Measurements from ENCODE around the gene GPC5. TPM values are rescaled to one million over a fixed set of nuclear protein-coding genes. Genes with fewer than 3 reads are reported as not detected.

Gene GPC5
- total RNA-seq, 1 experiment from 2014 or later: 0.15 TPM

DNA sequence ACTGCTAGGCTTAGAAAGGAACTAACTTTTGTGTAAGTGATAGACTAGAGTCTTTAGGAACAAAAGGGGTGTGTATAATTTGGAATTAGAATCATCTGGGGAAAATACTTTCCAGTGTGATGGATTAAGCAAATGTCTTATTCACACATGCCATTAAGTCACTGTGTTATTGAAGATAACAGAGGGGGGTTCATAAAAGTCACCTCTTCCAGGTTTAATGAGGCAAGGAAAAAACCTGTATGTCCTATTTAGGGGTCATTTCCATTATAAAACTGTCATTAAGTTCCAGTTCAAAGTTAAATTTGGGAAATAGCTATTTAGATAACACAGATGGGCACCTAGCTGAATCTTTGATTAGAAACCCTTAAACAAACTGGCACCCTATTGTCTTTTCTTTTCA, 1323.2 kb downstream of the GPC5 start:
- Histone ChIP-seq H3K56ac (ENCODE audit: insufficient read length, low read depth, low read length) (no peak overlapping the region), H2BK15ac (ENCODE audit: low read depth, low read length) (no peak overlapping the region), H3T11ph (ENCODE audit: low read length) (no peak overlapping the region), H3K79me1 (ENCODE audit: insufficient read depth, low read depth, low read length, poor library complexity, severe bottlenecking) (no peaks in the 10 kb centered on the region), H3K4me1 (ENCODE audit: insufficient read depth, low read length) (no peaks in the 10 kb centered on the region), H4K91ac (ENCODE audit: insufficient read length, low read depth, low read length) (no peak overlapping the region), H3K4ac (ENCODE audit: low read depth, low read length) (no peak overlapping the region), H3K27ac (ENCODE audit: insufficient read length, low read depth, low read length) (no peak overlapping the region), H4K5ac (ENCODE audit: insufficient read length, low read depth, low read length) (no peak overlapping the region), H3K18ac (ENCODE audit: insufficient read length, low read depth, low read length) (no peak overlapping the region), H2AFZ (ENCODE audit: low read length) (no peak overlapping the region), H2BK5ac (ENCODE audit: insufficient read length, low read length) (no peak overlapping the region), H2BK20ac (ENCODE audit: low read depth, low read length, poor library complexity, severe bottlenecking) (no peak overlapping the region), H3K9ac (ENCODE audit: extremely low read depth, insufficient read length, low read length) (no peak overlapping the region), H2BK120ac (ENCODE audit: low read depth, low read length, poor library complexity, severe bottlenecking) (no peak overlapping the region), H3K9me3 (ENCODE audit: control insufficient read depth, low read depth, low read length) (no peaks in the 10 kb centered on the region), H3K4me2 (ENCODE audit: insufficient read depth, insufficient read length, low read length) (no peak overlapping the region), H4K20me1 (ENCODE audit: control insufficient read depth, insufficient read depth, insufficient read length) (no peaks in the 10 kb centered on the region), H3K27me3 (ENCODE audit: insufficient read depth, low read length) (no peaks in the 10 kb centered on the region), H3K79me2 (ENCODE audit: insufficient read depth, low read length) (no peaks in the 10 kb centered on the region), H3K23me2 (ENCODE audit: insufficient read length, low read depth, low read length, poor library complexity, severe bottlenecking) (no peaks in the 10 kb centered on the region), H4K8ac (replicated peaks; ENCODE audit: insufficient read length, low read depth, low read length) (no peak overlapping the region), H3K14ac (ENCODE audit: insufficient read depth, low read length) (no peak overlapping the region), H3K23ac (ENCODE audit: insufficient read length, low read depth, low read length) (no peak overlapping the region), H2BK12ac (ENCODE audit: insufficient read length, low read depth, low read length) (no peak overlapping the region), H2AK5ac (ENCODE audit: insufficient read length, low read length) (no peak overlapping the region)
- no peaks in the 10 kb centered on the region for H3K36me3 Mint-ChIP-seq (ENCODE audit: insufficient read depth in 1 of 3, low read depth in 3 of 3)
- H3K4me3 Mint-ChIP-seq: no peak overlapping the region
- DNase-seq: no peak
- TF ChIP-seq, protein P1, sequence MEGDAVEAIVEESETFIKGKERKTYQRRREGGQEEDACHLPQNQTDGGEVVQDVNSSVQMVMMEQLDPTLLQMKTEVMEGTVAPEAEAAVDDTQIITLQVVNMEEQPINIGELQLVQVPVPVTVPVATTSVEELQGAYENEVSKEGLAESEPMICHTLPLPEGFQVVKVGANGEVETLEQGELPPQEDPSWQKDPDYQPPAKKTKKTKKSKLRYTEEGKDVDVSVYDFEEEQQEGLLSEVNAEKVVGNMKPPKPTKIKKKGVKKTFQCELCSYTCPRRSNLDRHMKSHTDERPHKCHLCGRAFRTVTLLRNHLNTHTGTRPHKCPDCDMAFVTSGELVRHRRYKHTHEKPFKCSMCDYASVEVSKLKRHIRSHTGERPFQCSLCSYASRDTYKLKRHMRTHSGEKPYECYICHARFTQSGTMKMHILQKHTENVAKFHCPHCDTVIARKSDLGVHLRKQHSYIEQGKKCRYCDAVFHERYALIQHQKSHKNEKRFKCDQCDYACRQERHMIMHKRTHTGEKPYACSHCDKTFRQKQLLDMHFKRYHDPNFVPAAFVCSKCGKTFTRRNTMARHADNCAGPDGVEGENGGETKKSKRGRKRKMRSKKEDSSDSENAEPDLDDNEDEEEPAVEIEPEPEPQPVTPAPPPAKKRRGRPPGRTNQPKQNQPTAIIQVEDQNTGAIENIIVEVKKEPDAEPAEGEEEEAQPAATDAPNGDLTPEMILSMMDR (conservative IDR thresholded peaks at IDR 0.05): no peak
- no peak overlapping the region for H3K27ac Mint-ChIP-seq
- no peaks in the 10 kb centered on the region; the same call in 1 of the 2 replicates for H3K27me3 Mint-ChIP-seq (ENCODE audit: low read depth)
- H3K9me3 Mint-ChIP-seq: no peaks in the 10 kb centered on the region
- peaks cover 10 to 11% of the 10 kb centered on the region in 2 experiments for H3K4me1 Mint-ChIP-seq

All from H9 (cell line).